Peyer's patch (tissue), 4 donors: ENCODE data around the gene SLC35B4.

ENCODE experiments used
- CTCF ChIP-seq, 6 experiments: fragments of 450-650 bp in 4 of 6; fragments of 200-600 bp in 2 of 6; sonication (generic) in 1 of 6; IDR thresholded peaks; one replicate each; pipeline ENCODE4 v1.5.1; 2017 to 2019; ENCODE audit warnings: antibody characterized with exemption in 6 of 6, mild to moderate bottlenecking in 3 of 6, moderate library complexity in 1 of 6
- POLR2A ChIP-seq, 2 donors: fragments of 450-650 bp; IDR thresholded peaks; one replicate each; pipeline ENCODE4 v1.5.1; 2017; ENCODE audit warnings: antibody characterized with exemption in 2 of 2, mild to moderate bottlenecking in 2 of 2, moderate library complexity in 2 of 2

GRCh38 chr7:134327896-134328295 lies 11.2 kb upstream of the SLC35B4 start:
- TF ChIP-seq CTCF (IDR thresholded peaks at IDR 0.05) (peak in 5 of 6 experiments; percentile 8 to 62 (median 52)), POLR2A (IDR thresholded peaks at IDR 0.05) (no peak)
